A673 (cell line): ENCODE data around the gene PROC. TPM values are rescaled to one million over a fixed set of nuclear protein-coding genes. Genes with fewer than 3 reads are reported as not detected.

Experiments used
- BruUV-seq: library from RNA; stranded (reverse); fragments of 400-500 nt; replicated peaks from 2 replicates; lab custom pipeline; 2021; lab: Mats Ljungman, UMichigan
- CTCF ChIA-PET: fragments of 300-600 bp; sonication (Branson Sonifier 250); formaldehyde crosslinking; loops from one replicate; lab custom pipeline; 2022; ENCODE audit warnings: antibody characterized with exemption; lab: Charles Lee
- POLR2A ChIA-PET: fragments of 300-600 bp; sonication (Branson Sonifier 250); formaldehyde crosslinking; loops from one replicate; lab custom pipeline; 2022; ENCODE audit warnings: antibody characterized with exemption; ENCODE audit not compliant: low non-redundant PET; lab: Charles Lee
- DNase-seq: peaks from one replicate; pipeline ENCODE4 v3.0.0-alpha.2; 2015; ENCODE audit warnings: low spot score
- H3K27ac ChIP-seq: fragments of 200-600 bp; sonication (generic); 2 replicates; pipeline ENCODE4 v1.5.1; 2016; ENCODE audit warnings: mixed run types, low read depth, mild to moderate bottlenecking, mixed read lengths, antibody characterized with exemption, low read length; ENCODE audit not compliant: poor library complexity, severe bottlenecking
- H3K27me3 ChIP-seq: fragments of 200-600 bp; sonication (generic); replicated peaks from 2 replicates; pipeline ENCODE4 v1.6.1; 2017; ENCODE audit warnings: mixed run types, low read depth, mild to moderate bottlenecking, mixed read lengths, antibody characterized with exemption, low read length; ENCODE audit not compliant: insufficient read depth, poor library complexity
- H3K36me3 ChIP-seq: fragments of 200-600 bp; sonication (generic); 2 replicates; pipeline ENCODE4 v1.6.1; 2016; ENCODE audit warnings: mixed run types, mild to moderate bottlenecking, mixed read lengths, antibody characterized with exemption, low read length; ENCODE audit not compliant: insufficient read depth, poor library complexity, severe bottlenecking
- H3K4me1 ChIP-seq: fragments of 200-600 bp; sonication (generic); 2 replicates; pipeline ENCODE4 v1.6.1; 2017; ENCODE audit warnings: mixed run types, mild to moderate bottlenecking, mixed read lengths, antibody characterized with exemption, low read length; ENCODE audit not compliant: insufficient read depth, poor library complexity, severe bottlenecking
- H3K4me3 ChIP-seq: fragments of 200-600 bp; sonication (generic); 2 replicates; pipeline ENCODE4 v1.5.1; 2016; ENCODE audit warnings: low read depth, mixed run types, mild to moderate bottlenecking, mixed read lengths, low read length; ENCODE audit not compliant: poor library complexity, severe bottlenecking
- H3K9me3 ChIP-seq: fragments of 200-600 bp; sonication (generic); 2 replicates; pipeline ENCODE4 v1.6.1; 2016; ENCODE audit warnings: mixed run types, low read depth, mild to moderate bottlenecking, mixed read lengths, antibody characterized with exemption, low read length; ENCODE audit not compliant: poor library complexity, severe bottlenecking
- EZH2 ChIP-seq: fragments of 200-600 bp; sonication (generic); IDR thresholded peaks from 2 replicates; pipeline ENCODE4 v1.6.1; 2017; ENCODE audit warnings: borderline replicate concordance, low read depth, mild to moderate bottlenecking, mixed read lengths, antibody characterized with exemption, low read length; ENCODE audit not compliant: poor library complexity, severe bottlenecking
- intact Hi-C: fragments of 100-400 bp; cut with micrococcal nuclease; formaldehyde crosslinking; loops from one replicate; pipeline ENCODE4 v1.10.0; 2022; ENCODE audit not compliant: unreplicated experiment
- total RNA-seq: library from RNA; stranded (reverse); gene quantifications from 2 replicates; pipeline ENCODE4 v1.2.3, GENCODE V29; 2021
- TF ChIP-seq, protein P1 (sequence below): fragments of 300-800, 200-600 bp; sonication (generic); conservative IDR thresholded peaks from 2 replicates; pipeline ENCODE4 v1.5.1; 2017; ENCODE audit warnings: low read depth, mild to moderate bottlenecking, antibody characterized with exemption, low read length, moderate library complexity, mixed read lengths

The PROC gene
- total RNA-seq, 1 experiment from 2014 or later, result not detected

DNA sequence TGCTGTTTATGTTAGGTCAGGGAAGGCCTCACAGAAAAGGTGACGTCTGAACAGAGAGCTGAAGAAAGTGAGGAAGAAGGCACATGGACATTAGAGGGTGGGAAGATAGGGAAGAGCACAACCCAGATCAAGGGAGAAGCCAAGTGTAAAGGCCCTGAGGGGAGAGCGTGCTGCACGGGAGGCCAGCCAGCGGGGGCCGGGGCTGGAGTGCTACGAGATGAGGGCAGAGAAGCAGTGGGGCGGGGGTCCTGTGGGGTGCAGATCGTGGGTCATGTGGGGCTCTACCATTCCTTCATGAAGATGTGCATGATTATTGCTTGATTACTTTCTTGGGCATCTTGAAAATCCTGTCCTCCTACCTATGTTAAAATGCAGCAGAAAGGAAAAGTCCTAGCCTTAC, 50.8 kb downstream of the PROC start:
- H3K27ac ChIP-seq, result no peak overlapping the region
- intact Hi-C loops, result no loop called here
- H3K9me3 ChIP-seq, result no peaks in the 10 kb centered on the region
- H3K27me3 ChIP-seq, result no peaks in the 10 kb centered on the region
- no peaks in the 10 kb centered on the region for H3K36me3 ChIP-seq
- H3K4me1 ChIP-seq, result no peaks in the 10 kb centered on the region
- ChIA-PET POLR2A (no interaction called here), CTCF (no interaction called here)
- no peak for DNase-seq
- no peak overlapping the region for H3K4me3 ChIP-seq
- no TSS peak for BruUV-seq
- TF ChIP-seq EZH2, result no peak
- TF ChIP-seq, protein P1, sequence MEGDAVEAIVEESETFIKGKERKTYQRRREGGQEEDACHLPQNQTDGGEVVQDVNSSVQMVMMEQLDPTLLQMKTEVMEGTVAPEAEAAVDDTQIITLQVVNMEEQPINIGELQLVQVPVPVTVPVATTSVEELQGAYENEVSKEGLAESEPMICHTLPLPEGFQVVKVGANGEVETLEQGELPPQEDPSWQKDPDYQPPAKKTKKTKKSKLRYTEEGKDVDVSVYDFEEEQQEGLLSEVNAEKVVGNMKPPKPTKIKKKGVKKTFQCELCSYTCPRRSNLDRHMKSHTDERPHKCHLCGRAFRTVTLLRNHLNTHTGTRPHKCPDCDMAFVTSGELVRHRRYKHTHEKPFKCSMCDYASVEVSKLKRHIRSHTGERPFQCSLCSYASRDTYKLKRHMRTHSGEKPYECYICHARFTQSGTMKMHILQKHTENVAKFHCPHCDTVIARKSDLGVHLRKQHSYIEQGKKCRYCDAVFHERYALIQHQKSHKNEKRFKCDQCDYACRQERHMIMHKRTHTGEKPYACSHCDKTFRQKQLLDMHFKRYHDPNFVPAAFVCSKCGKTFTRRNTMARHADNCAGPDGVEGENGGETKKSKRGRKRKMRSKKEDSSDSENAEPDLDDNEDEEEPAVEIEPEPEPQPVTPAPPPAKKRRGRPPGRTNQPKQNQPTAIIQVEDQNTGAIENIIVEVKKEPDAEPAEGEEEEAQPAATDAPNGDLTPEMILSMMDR, result no peak

DNA sequence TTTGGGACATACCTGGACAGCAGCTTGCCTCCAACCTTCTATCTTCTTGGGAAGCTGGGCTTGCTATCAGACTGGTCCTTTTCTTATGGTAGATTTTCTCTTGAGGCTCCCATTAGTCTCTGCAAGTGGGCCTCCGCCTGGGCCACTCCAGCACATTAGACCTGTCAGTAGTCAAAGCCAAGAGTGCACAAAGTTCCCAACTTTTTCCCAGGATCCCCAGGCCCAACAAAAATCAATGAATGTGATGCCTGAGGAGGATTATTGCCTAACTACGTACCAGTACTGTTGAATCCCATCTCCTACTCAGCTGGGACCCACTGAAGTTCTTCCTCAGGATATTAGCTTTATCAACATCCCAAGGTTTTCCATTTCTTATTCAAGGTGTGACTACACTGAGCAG, 51.7 kb downstream of the PROC start:
- CTCF ChIA-PET, result no interaction called here
- H3K4me3 ChIP-seq, result no peak overlapping the region
- H3K9me3 ChIP-seq, result no peaks in the 10 kb centered on the region
- H3K36me3 ChIP-seq, result no peaks in the 10 kb centered on the region
- no peak for TF ChIP-seq EZH2
- TF ChIP-seq, protein P1, result no peak
- BruUV-seq, result no TSS peak
- H3K27me3 ChIP-seq, result no peaks in the 10 kb centered on the region
- POLR2A ChIA-PET, result no interaction called here
- no peak overlapping the region for H3K27ac ChIP-seq
- no peaks in the 10 kb centered on the region for H3K4me1 ChIP-seq
- intact Hi-C loops, result no loop called here
- no peak for DNase-seq

DNA sequence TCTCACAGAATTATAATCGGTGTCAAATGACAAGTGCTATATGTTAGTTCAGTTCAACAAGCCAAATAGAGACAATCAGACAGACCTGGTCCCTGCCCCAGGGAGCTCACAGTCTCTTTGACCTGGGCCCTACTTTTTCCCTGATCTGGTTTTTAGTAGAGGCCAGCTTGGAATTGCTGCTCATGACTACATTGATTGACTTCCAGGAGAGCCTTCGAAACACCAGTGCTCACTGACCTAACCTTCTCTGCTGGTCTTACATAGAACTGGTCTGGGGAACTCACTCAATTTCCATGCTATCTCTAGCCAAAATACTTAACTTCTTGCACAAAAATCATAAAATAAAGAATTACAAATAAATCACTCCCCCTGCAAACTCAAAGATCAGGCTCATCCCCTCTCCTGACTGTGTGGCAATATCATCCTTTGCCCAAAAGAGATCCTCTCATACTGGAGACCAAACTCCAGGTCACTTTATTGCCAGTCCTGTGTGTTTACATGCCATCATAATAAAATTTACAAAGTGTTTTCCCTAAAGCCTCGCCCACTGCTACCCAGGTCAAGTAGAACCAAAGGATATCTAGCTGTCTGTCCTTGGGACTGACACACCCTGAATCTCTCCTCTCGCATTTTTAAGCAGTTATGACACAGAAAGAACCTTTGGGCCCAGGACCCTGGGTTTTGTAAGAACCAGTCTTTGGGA, 53.2 kb downstream of the PROC start:
- ChIA-PET CTCF (interaction anchor here (0.6 kb wide), 1 partner anchor 73 kb away, joined by 9 read pairs; no protein-coding TSS in a partner anchor), POLR2A (no interaction called here)
- Histone ChIP-seq H3K4me1 (no peaks in the 10 kb centered on the region), H3K27ac (no peak overlapping the region), H3K27me3 (no peaks in the 10 kb centered on the region), H3K36me3 (no peaks in the 10 kb centered on the region), H3K4me3 (no peak overlapping the region), H3K9me3 (no peaks in the 10 kb centered on the region)
- TF ChIP-seq, protein P1, result no peak
- no peak for TF ChIP-seq EZH2
- no TSS peak for BruUV-seq
- DNase-seq, result no peak
- intact Hi-C loops, result no loop called here
